ENCODE measurements around the gene GPBAR1.
A peak's percentile ranks its signal among the peaks of the same experiment; 100 is the strongest.

Gene GPBAR1

GRCh38 chr2:218218268-218219185 lies 42.3 kb upstream of the GPBAR1 start:
- peak; percentile 56 for DNase-seq (ENCODE audit: low spot score)
- no peak for TF ChIP-seq CTCF (IDR thresholded peaks at IDR 0.05; ENCODE audit: borderline replicate concordance, control extremely low read depth, extremely low read depth, insufficient read depth, missing control alignments)
- in situ Hi-C loops (cut with MboI; ENCODE audit: low sequenced_read_pairs, unreplicated experiment), result no loop called here

- DNase-seq (ENCODE audit: low spot score), result no peak
- TF ChIP-seq CTCF (IDR thresholded peaks at IDR 0.05; ENCODE audit: borderline replicate concordance, control extremely low read depth, extremely low read depth, insufficient read depth, missing control alignments), result no peak
- in situ Hi-C loops (cut with MboI; ENCODE audit: low sequenced_read_pairs, unreplicated experiment), result no loop called here
Measured at GRCh38 chr2:218219934-218220333, 40.9 kb upstream of the GPBAR1 start.

GRCh38 chr2:218221000-218221399 lies 39.8 kb upstream of the GPBAR1 start:
- in situ Hi-C loops (cut with MboI; ENCODE audit: low sequenced_read_pairs, unreplicated experiment), result no loop called here
- no peak for TF ChIP-seq CTCF (IDR thresholded peaks at IDR 0.05; ENCODE audit: borderline replicate concordance, control extremely low read depth, extremely low read depth, insufficient read depth, missing control alignments)
- DNase-seq (ENCODE audit: low spot score), result no peak

GRCh38 chr2:218223046-218223445 lies 37.8 kb upstream of the GPBAR1 start:
- no peak for DNase-seq (ENCODE audit: low spot score)
- in situ Hi-C loops (cut with MboI; ENCODE audit: low sequenced_read_pairs, unreplicated experiment), result no loop called here
- TF ChIP-seq CTCF (IDR thresholded peaks at IDR 0.05; ENCODE audit: borderline replicate concordance, control extremely low read depth, extremely low read depth, insufficient read depth, missing control alignments), result no peak

GRCh38 chr2:218224186-218224585 lies 36.6 kb upstream of the GPBAR1 start:
- DNase-seq (ENCODE audit: low spot score), result no peak
- in situ Hi-C loops (cut with MboI; ENCODE audit: low sequenced_read_pairs, unreplicated experiment), result no loop called here
- no peak for TF ChIP-seq CTCF (IDR thresholded peaks at IDR 0.05; ENCODE audit: borderline replicate concordance, control extremely low read depth, extremely low read depth, insufficient read depth, missing control alignments)

- no peak for DNase-seq (ENCODE audit: low spot score)
- in situ Hi-C loops (cut with MboI; ENCODE audit: low sequenced_read_pairs, unreplicated experiment), result no loop called here
- no peak for TF ChIP-seq CTCF (IDR thresholded peaks at IDR 0.05; ENCODE audit: borderline replicate concordance, control extremely low read depth, extremely low read depth, insufficient read depth, missing control alignments)
Measured at GRCh38 chr2:218226903-218227302, 33.9 kb upstream of the GPBAR1 start.
